Stimulated activated CD4-positive, alpha-beta T cell treated with anti-CD3 and anti-CD28 coated beads, Interleukin-1b, Interleukin-23, amount 100 ng/mL, for 48 hours (primary cell): ENCODE data around the gene SFXN2.
"Not testable (repeated sequence)": the region's sequence is repeated elsewhere in the genome, so short reads cannot be mapped to it uniquely, and the experiment has no call there.

Experiments used
- DNase-seq: peaks from one replicate; pipeline ENCODE4 v3.0.0-alpha.2; 2020

SFXN2 gene

GRCh38 chr10:102714621-102715455 lies at the start of gene SFXN2:
Gene SFXN2, plus strand, starts transcription at chr10:102714636. Its CDS starts 12,001 bp downstream, at chr10:102726637.
- DNase-seq, result peak; percentile 52

GRCh38 chr10:102665904-102666509 lies 48.4 kb upstream of the SFXN2 start:
- DNase-seq, result no peak

GRCh38 chr10:102667411-102667810 lies 47.0 kb upstream of the SFXN2 start:
- not testable (repeated sequence) for DNase-seq

GRCh38 chr10:102668326-102669107 lies 45.9 kb upstream of the SFXN2 start:
- DNase-seq, result no peak

GRCh38 chr10:102669206-102670064 lies 45.0 kb upstream of the SFXN2 start:
- no peak for DNase-seq

GRCh38 chr10:102670065-102670670 lies 44.3 kb upstream of the SFXN2 start:
- DNase-seq, result no peak

- DNase-seq, result no peak
These were observed 43.5 kb upstream of the SFXN2 start for GRCh38 chr10:102670871-102671434.

- no peak for DNase-seq
These were observed 41.1 kb upstream of the SFXN2 start for GRCh38 chr10:102673236-102673818.

- peak; percentile 70 for DNase-seq
These were observed 40.5 kb upstream of the SFXN2 start for GRCh38 chr10:102673819-102674511.

- DNase-seq, result no peak
These were observed 39.9 kb upstream of the SFXN2 start for GRCh38 chr10:102674566-102674965.

- no peak for DNase-seq
These were observed 39.3 kb upstream of the SFXN2 start for GRCh38 chr10:102675011-102675665.

GRCh38 chr10:102675666-102676533 lies 38.5 kb upstream of the SFXN2 start:
- DNase-seq, result no peak

GRCh38 chr10:102676534-102677315 lies 37.7 kb upstream of the SFXN2 start:
- no peak for DNase-seq

- no peak for DNase-seq
These were observed 36.9 kb upstream of the SFXN2 start for GRCh38 chr10:102677331-102678067.

GRCh38 chr10:102678068-102678400 lies 36.4 kb upstream of the SFXN2 start:
- DNase-seq, result no peak

- DNase-seq, result no peak
These were observed 35.6 kb upstream of the SFXN2 start for GRCh38 chr10:102678842-102679289.

- DNase-seq, result no peak
These were observed 34.8 kb upstream of the SFXN2 start for GRCh38 chr10:102679596-102679995.

GRCh38 chr10:102681696-102682095 lies 32.7 kb upstream of the SFXN2 start:
- DNase-seq, result no peak
